Mucosa of descending colon (tissue), 3 donors: ENCODE data around the gene TBC1D23. TPM values are rescaled to one million over a fixed set of nuclear protein-coding genes. Genes with fewer than 3 reads are reported as not detected.

Experiments used
- ATAC-seq: fragments of 200-7000 bp; cut with Tn5 transposase; one replicate; pipeline ENCODE4 v1.9.1; 2020; ENCODE audit warnings: mild to moderate bottlenecking, moderate library complexity
- DNase-seq, 3 donors: peaks; one replicate each; pipeline ENCODE4 v3.0.0-alpha.2; 2020
- H3K36me3 ChIP-seq: fragments of 200-600 bp; one replicate; pipeline ENCODE4 v1.8.0; 2021; ENCODE audit warnings: low read depth, mild to moderate bottlenecking
- H3K4me1 ChIP-seq: fragments of 200-600 bp; one replicate; pipeline ENCODE4 v1.8.0; 2021; ENCODE audit warnings: low read depth, mild to moderate bottlenecking
- H3K4me3 ChIP-seq: fragments of 200-600 bp; one replicate; pipeline ENCODE4 v1.8.0; 2021; ENCODE audit warnings: mild to moderate bottlenecking
- H3K9me3 ChIP-seq: fragments of 200-600 bp; one replicate; pipeline ENCODE4 v1.8.0; 2021; ENCODE audit warnings: mild to moderate bottlenecking
- intact Hi-C, 2 donors: fragments of 100-400 bp; cut with DNase I in 1 of 2; cut with micrococcal nuclease in 1 of 2; formaldehyde crosslinking; loops; one replicate each; pipeline versions ENCODE4 v1.11.0 to v1.11.1; 2022; cut with DNase I, micrococcal nuclease
- total RNA-seq, 3 donors: library from RNA; stranded (reverse); fragmentation: NEBNext Ultra II Directional in 2 of 3; extraction: Animal tissue kit (Norgen Biotek cat#: 25700) in 2 of 3; gene quantifications; one replicate each; pipeline versions ENCODE4 v1.2.1 to v1.2.4, GENCODE V29; 2021 to 2023
- TF ChIP-seq, protein P1 (sequence below): fragments of 200-600 bp; IDR thresholded peaks from one replicate; pipeline ENCODE4 v1.8.0; 2022; ENCODE audit warnings: antibody characterized with exemption, mild to moderate bottlenecking
- donor health status: DM: no; HTN: no; CAD: no; lungs with moderate emphysema.
- donor health status: DM: no; HTN: no; CAD: no.
- donor health status: DM: no; HTN: yes; CAD: no.

The TBC1D23 gene
- total RNA-seq, 3 donors from 2014 or later, result 43.5 to 45.6 (median 44.0) TPM

DNA sequence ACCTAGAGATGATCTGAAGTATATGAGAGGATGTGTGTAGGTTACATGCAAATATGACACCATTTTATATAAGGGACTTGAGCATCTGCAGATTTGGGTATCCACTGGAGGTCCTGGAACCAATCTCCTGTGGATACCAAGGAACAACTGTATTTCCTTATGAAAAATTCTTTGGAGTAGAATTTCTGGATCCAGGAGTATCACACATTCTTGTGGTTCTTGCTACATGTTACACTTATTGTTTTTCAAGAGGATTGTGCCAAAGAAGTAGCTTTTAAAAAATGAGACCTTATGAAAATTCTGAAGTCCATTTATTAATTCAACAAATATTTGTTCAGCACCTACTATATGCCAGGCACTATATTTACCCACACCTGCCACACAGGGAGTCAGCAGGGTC is 15.7 kb upstream of the TBC1D23 start:
- intact Hi-C loops, result no loop called here
- DNase-seq, result no peak
- no peaks in the 10 kb centered on the region for H3K36me3 ChIP-seq
- H3K4me3 ChIP-seq, result no peak overlapping the region
- H3K4me1 ChIP-seq, result no peaks in the 10 kb centered on the region
- no peaks in the 10 kb centered on the region for H3K9me3 ChIP-seq
- ATAC-seq, result no peak
- TF ChIP-seq, protein P1, sequence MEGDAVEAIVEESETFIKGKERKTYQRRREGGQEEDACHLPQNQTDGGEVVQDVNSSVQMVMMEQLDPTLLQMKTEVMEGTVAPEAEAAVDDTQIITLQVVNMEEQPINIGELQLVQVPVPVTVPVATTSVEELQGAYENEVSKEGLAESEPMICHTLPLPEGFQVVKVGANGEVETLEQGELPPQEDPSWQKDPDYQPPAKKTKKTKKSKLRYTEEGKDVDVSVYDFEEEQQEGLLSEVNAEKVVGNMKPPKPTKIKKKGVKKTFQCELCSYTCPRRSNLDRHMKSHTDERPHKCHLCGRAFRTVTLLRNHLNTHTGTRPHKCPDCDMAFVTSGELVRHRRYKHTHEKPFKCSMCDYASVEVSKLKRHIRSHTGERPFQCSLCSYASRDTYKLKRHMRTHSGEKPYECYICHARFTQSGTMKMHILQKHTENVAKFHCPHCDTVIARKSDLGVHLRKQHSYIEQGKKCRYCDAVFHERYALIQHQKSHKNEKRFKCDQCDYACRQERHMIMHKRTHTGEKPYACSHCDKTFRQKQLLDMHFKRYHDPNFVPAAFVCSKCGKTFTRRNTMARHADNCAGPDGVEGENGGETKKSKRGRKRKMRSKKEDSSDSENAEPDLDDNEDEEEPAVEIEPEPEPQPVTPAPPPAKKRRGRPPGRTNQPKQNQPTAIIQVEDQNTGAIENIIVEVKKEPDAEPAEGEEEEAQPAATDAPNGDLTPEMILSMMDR, result no peak

DNA sequence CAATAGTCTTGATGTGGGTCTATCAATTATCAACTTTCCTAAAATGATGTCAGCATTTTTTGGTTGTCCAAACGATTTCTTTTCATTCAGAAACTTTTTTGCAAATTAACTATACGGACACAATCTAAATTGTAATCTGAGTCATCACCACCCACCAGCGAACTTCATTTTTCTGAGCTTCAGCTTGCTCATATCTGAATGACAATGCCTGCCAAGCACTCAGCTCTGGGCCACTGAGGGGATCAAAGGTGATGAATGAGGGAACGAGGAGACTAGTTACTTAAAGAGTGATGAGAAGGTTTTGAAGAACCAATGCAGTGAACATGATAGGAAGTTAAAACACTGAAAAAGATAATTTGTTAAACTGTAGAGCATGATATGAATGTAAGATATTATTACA is 14.9 kb upstream of the TBC1D23 start:
- intact Hi-C loops, result no loop called here
- DNase-seq (no peak), ATAC-seq (no peak)
- TF ChIP-seq, protein P1, result no peak
- no peaks in the 10 kb centered on the region for H3K36me3 ChIP-seq
- no peak overlapping the region for H3K4me3 ChIP-seq
- H3K9me3 ChIP-seq, result no peaks in the 10 kb centered on the region
- no peaks in the 10 kb centered on the region for H3K4me1 ChIP-seq

DNA sequence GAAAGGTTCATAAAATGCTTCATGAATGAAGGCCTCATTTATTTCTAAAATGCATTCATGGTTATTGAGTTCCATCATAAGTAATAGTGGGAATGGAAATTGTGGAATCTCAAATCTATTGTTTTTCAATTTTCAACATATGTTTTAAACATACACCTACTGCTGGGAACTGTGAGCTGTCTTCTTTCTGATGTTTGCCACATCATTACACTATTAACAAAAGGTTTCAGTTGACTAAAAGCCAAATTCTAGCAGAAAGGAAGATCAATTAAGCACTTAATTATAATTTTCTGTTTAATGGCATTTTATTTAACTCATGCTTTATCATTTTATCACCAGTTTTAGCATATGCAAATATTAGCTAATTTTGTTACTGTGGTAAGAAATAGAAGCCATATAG is 13.8 kb upstream of the TBC1D23 start:
- no peak for DNase-seq
- TF ChIP-seq, protein P1, result no peak
- Histone ChIP-seq H3K9me3 (no peaks in the 10 kb centered on the region), H3K4me1 (no peaks in the 10 kb centered on the region), H3K4me3 (no peak overlapping the region), H3K36me3 (no peaks in the 10 kb centered on the region)
- ATAC-seq, result no peak
- intact Hi-C loops, result no loop called here

- TF ChIP-seq, protein P1, result no peak
- intact Hi-C loops, result loop anchor here (10.0 kb wide), 2 partner anchors 177 to 187 kb away; no protein-coding TSS in a partner anchor
- ATAC-seq, result no peak
- no peaks in the 10 kb centered on the region for H3K4me1 ChIP-seq
- no peak overlapping the region for H3K4me3 ChIP-seq
- DNase-seq, result no peak
- no peaks in the 10 kb centered on the region for H3K36me3 ChIP-seq
- H3K9me3 ChIP-seq, result no peaks in the 10 kb centered on the region
These were observed 8.8 kb upstream of the TBC1D23 start for GRCh38 chr3:100252001-100252400.

DNA sequence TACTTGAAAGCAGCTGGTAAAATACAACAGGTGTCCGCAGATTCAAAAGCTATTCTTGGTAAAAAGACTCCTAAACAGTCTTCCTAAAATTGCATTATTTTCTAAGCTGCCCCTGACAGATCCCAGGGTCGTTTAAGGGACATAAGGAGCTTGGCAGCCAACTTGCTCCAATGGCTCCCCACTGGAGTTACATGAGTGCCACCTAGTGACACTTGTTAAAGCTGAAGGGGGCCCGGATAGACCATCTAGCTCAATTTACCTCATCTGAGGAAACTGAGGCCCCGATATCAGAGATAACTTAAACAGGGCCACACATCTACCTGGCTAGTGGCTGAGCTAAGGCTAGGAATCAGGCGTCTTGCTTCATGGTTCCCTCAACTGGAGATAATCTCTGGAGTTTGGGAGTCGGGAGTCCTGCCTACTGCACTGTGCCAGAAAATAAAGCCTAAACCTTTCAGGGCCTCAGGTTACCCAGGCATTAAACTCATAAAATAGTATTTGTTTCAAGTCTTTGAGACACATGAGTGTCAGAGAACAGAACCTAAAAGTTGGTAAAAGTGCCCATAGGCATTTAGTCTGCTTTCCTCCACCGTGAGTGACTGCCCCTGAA is 6.5 kb upstream of the TBC1D23 start:
- Histone ChIP-seq H3K36me3 (no peaks in the 10 kb centered on the region), H3K9me3 (no peaks in the 10 kb centered on the region), H3K4me1 (no peaks in the 10 kb centered on the region), H3K4me3 (no peak overlapping the region)
- intact Hi-C loops, result loop anchor here (10.0 kb wide), 2 partner anchors 179 to 189 kb away; no protein-coding TSS in a partner anchor
- DNase-seq (peak in 1 of 3 donors; percentile 69), ATAC-seq (peak; percentile 78)
- TF ChIP-seq, protein P1, result peak; percentile 28
